Stimulated activated CD8-positive, alpha-beta memory T cell treated with anti-CD3 and anti-CD28 coated beads, Interleukin-4, amount 100 ng/mL, for 1 hour (primary cell): ENCODE measurements around the gene CLEC10A.

Experiments
- DNase-seq, 2 donors: peaks; one replicate each; pipeline ENCODE4 v3.0.0-alpha.2; 2020; ENCODE audit warnings: low read depth in 2 of 2, low spot score in 1 of 2

CLEC10A gene

GRCh38 chr17:7042501-7043181, 37.4 kb downstream of the CLEC10A start:
- no peak for DNase-seq

- DNase-seq: no peak
These were observed 38.2 kb downstream of the CLEC10A start for GRCh38 chr17:7041607-7042500.

- DNase-seq: no peak
These were observed 40.2 kb downstream of the CLEC10A start for GRCh38 chr17:7039832-7040231.

GRCh38 chr17:7038025-7038862, 41.8 kb downstream of the CLEC10A start:
- no peak for DNase-seq

GRCh38 chr17:7035591-7036368, 44.3 kb downstream of the CLEC10A start, which contains the start of gene SLC16A13:
Gene SLC16A13 (plus strand): TSS chr17:7036015. CDS start chr17:7036383, 368 bp downstream.
- DNase-seq: peak; percentile 94 to 97

- no peak for DNase-seq
These were observed 45.0 kb downstream of the CLEC10A start for GRCh38 chr17:7034955-7035590.

- DNase-seq: no peak
These were observed 50.4 kb downstream of the CLEC10A start for GRCh38 chr17:7029659-7030058.

- DNase-seq: no peak
These were observed 51.0 kb downstream of the CLEC10A start for GRCh38 chr17:7029096-7029495.

GRCh38 chr17:7027335-7027734, 52.7 kb downstream of the CLEC10A start:
- no peak for DNase-seq

- no peak for DNase-seq
These were observed 53.5 kb downstream of the CLEC10A start for GRCh38 chr17:7026471-7027115.

- DNase-seq: no peak
These were observed 54.8 kb downstream of the CLEC10A start for GRCh38 chr17:7025245-7025644.
